Measurements from ENCODE around the gene FRS2. TPM values are rescaled to one million over a fixed set of nuclear protein-coding genes. Genes with fewer than 3 reads are reported as not detected.

Gene FRS2
- total RNA-seq, 1 donor from 2014 or later, result 23.8 TPM

- H3K4me3 Mint-ChIP-seq, result no peak overlapping the region
- ATAC-seq (ENCODE audit: low read depth) (no peak), DNase-seq (no peak)
- no peaks in the 10 kb centered on the region for H3K9me3 Mint-ChIP-seq
- peaks cover 2% of the 10 kb centered on the region for H3K4me1 Mint-ChIP-seq
- no peaks in the 10 kb centered on the region for H3K27me3 Mint-ChIP-seq
- no peak overlapping the region for H3K27ac Mint-ChIP-seq
- CTCF ChIA-PET, result no interaction called here
- POLR2A ChIA-PET, result no interaction called here
- H3K36me3 Mint-ChIP-seq (ENCODE audit: low read depth), result peaks cover 6% of the 10 kb centered on the region
- no peak for TF ChIP-seq CTCF (IDR thresholded peaks at IDR 0.05)
- intact Hi-C loops (cut with micrococcal nuclease), result loop anchor here (5.0 kb wide), 1 partner anchor 38 kb away; no protein-coding TSS in a partner anchor
Measured at GRCh38 chr12:69550569-69551350, 80.6 kb downstream of the FRS2 start.

GRCh38 chr12:69553628-69554248 lies 83.5 kb downstream of the FRS2 start:
- H3K4me3 Mint-ChIP-seq, result no peak overlapping the region
- POLR2A ChIA-PET, result no interaction called here
- ATAC-seq (ENCODE audit: low read depth) (no peak), DNase-seq (no peak)
- no peaks in the 10 kb centered on the region for H3K4me1 Mint-ChIP-seq
- CTCF ChIA-PET, result no interaction called here
- intact Hi-C loops (cut with micrococcal nuclease), result loop anchor here (5.0 kb wide), 1 partner anchor 41 kb away; no protein-coding TSS in a partner anchor
- peaks cover 6% of the 10 kb centered on the region for H3K36me3 Mint-ChIP-seq (ENCODE audit: low read depth)
- H3K9me3 Mint-ChIP-seq, result no peaks in the 10 kb centered on the region
- no peak for TF ChIP-seq CTCF (IDR thresholded peaks at IDR 0.05)
- no peak overlapping the region for H3K27ac Mint-ChIP-seq
- no peaks in the 10 kb centered on the region for H3K27me3 Mint-ChIP-seq

GRCh38 chr12:69555461-69555860 lies 85.3 kb downstream of the FRS2 start:
- ChIA-PET POLR2A (interaction anchor here (0.7 kb wide), 1 partner anchor 16 kb away, joined by 3 read pairs; no protein-coding TSS in a partner anchor), CTCF (no interaction called here)
- no peak overlapping the region for H3K4me3 Mint-ChIP-seq
- peaks cover 6% of the 10 kb centered on the region for H3K36me3 Mint-ChIP-seq (ENCODE audit: low read depth)
- ATAC-seq (ENCODE audit: low read depth) (no peak), DNase-seq (no peak)
- intact Hi-C loops (cut with micrococcal nuclease), result no loop called here
- TF ChIP-seq CTCF (IDR thresholded peaks at IDR 0.05), result no peak
- H3K27ac Mint-ChIP-seq, result no peak overlapping the region
- H3K27me3 Mint-ChIP-seq, result no peaks in the 10 kb centered on the region
- H3K4me1 Mint-ChIP-seq, result peaks cover 2% of the 10 kb centered on the region
- no peaks in the 10 kb centered on the region for H3K9me3 Mint-ChIP-seq

- H3K4me3 Mint-ChIP-seq, result no peak overlapping the region
- no peaks in the 10 kb centered on the region for H3K27me3 Mint-ChIP-seq
- ATAC-seq (ENCODE audit: low read depth) (no peak), DNase-seq (no peak)
- H3K36me3 Mint-ChIP-seq (ENCODE audit: low read depth), result peaks cover 4% of the 10 kb centered on the region
- H3K4me1 Mint-ChIP-seq, result peaks cover 2% of the 10 kb centered on the region
- TF ChIP-seq CTCF (IDR thresholded peaks at IDR 0.05), result no peak
- ChIA-PET CTCF (no interaction called here), POLR2A (no interaction called here)
- intact Hi-C loops (cut with micrococcal nuclease), result no loop called here
- no peak overlapping the region for H3K27ac Mint-ChIP-seq
- H3K9me3 Mint-ChIP-seq, result no peaks in the 10 kb centered on the region
Measured at GRCh38 chr12:69556383-69556782, 86.2 kb downstream of the FRS2 start.

- Mint-ChIP-seq H3K27me3 (no peaks in the 10 kb centered on the region), H3K4me3 (no peak overlapping the region), H3K4me1 (peaks cover 2% of the 10 kb centered on the region), H3K27ac (no peak overlapping the region), H3K9me3 (no peaks in the 10 kb centered on the region), H3K36me3 (ENCODE audit: low read depth) (peaks cover 12% of the 10 kb centered on the region)
- intact Hi-C loops (cut with micrococcal nuclease), result no loop called here
- ATAC-seq (ENCODE audit: low read depth) (no peak), DNase-seq (no peak)
- ChIA-PET CTCF (interaction anchor here (1.2 kb wide), 1 partner anchor 8 kb away, joined by 4 read pairs; no protein-coding TSS in a partner anchor), POLR2A (no interaction called here)
- no peak for TF ChIP-seq CTCF (IDR thresholded peaks at IDR 0.05)
Measured at GRCh38 chr12:69563166-69563762, 93.1 kb downstream of the FRS2 start.

Data from activated B cell treated with CpG ODN at 0.5 μM for 24 hours (primary cell).